GM21528 (cell line): ENCODE results near the gene MAMDC2.
A peak's percentile ranks its signal among the peaks of the same experiment; 100 is the strongest.

Experiments used
- ATAC-seq: cut with Tn5 transposase; IDR thresholded peaks from one replicate; pipeline ENCODE4 v1.9.1; 2021; ENCODE audit warnings: mild to moderate bottlenecking, moderate library complexity; ENCODE audit not compliant: unreplicated experiment, low FRiP score

The MAMDC2 gene

DNA sequence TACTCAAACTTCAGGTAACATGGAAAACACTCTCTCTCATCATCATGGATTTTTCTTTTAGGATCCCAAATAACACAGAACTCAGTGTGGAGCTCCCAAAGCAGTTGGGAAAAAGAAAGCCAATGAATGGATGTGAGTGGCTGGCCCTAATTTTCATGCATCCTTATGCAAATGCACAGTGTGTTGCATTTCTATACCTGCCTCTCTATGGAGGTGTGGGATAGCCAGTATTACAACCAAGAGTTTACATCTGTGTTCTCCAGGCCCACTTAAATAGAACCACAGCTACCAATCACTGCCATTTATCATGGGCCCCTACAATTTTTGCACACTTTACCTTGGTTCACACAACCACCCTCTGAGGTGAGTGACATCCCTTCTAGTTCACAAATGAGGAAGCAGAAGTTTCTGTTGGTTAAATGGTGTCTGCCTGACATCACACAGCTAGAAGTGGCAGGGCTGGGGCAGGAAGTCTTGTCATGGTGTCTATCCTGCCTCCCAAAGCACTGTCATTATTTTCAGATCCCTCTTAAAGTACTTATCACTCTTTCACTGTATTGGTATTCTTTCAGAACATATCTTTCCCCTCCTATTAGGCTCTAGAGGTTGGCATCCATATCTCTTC lies 17.3 kb downstream of the MAMDC2 start:
- ATAC-seq = peak; percentile 99

DNA sequence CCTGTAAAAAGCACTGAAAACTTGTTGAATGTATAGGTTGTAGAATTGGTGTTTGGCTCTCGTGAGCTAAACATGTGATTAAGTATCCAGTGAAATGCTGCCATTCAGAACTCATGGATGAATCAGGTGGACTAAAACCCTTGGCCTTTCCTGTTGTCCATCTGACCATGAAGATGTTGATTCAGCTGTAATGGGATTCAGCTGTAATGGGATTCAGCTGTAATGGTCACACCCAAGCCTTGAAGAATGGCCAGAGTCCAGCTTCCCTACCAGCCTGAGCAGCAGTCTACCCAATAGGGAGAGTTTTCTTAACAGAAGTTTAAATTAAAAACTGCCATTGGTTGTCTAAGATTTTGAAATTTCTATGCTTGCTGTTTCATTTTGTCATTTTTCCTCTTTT lies 18.1 kb downstream of the MAMDC2 start:
- ATAC-seq = no peak

DNA sequence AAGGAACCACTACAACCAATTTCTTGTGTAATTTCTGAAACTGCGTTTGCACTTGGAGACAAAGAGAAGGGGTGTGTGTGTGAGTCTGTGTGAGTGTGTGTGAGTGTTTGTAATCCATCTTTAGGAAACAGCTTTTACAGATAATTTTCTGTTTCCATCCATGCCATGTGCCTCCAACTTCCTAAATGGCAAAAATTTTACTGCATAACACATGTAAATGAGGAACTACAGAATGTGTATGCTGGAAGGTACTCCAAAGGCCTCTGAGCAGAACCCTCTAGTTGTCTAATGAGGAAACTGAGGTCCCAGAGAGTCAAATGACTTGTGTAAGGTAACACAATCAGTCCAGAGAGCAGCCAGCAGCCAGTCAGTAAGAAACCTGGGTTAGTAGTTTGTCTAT lies 20.8 kb downstream of the MAMDC2 start:
- ATAC-seq = no peak

DNA sequence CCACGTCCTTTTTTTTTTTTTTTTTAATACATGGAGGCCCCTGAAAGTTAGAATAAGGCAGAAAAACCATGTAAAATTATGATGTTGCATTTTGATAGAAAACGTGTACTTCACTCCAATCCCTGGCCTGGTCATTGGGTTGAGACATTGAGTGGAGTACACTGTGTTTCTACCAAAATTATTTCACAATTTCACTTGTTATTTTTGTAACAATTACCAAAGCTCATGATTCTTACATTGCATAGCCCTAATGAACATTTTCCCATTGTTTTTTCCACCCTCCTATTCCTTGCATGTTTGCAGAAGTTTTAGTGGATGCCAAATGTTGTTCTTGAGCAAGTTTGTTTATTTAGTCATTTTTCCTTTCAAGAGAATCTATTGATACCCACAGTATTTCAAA lies 21.9 kb downstream of the MAMDC2 start:
- ATAC-seq = no peak

DNA sequence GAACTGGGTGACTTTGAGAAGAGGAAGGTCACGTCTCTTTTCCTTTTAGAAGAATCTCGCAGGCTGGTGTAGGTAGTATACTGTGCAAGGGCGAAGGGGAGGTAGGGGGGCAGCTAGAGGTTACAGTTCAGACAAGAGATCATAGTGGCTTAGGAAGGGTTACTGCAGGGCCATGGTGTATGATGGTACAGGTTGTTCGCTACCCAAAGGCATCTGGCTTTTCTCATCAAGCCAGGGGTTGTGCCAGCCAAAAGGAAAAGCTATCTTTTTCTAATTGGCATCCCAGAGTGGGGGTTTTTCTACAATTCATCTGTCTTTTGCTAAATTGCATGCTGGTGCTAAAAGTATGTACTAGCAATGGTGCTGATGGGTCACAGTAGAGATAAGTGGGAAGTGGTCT lies 22.8 kb downstream of the MAMDC2 start:
- no peak for ATAC-seq

DNA sequence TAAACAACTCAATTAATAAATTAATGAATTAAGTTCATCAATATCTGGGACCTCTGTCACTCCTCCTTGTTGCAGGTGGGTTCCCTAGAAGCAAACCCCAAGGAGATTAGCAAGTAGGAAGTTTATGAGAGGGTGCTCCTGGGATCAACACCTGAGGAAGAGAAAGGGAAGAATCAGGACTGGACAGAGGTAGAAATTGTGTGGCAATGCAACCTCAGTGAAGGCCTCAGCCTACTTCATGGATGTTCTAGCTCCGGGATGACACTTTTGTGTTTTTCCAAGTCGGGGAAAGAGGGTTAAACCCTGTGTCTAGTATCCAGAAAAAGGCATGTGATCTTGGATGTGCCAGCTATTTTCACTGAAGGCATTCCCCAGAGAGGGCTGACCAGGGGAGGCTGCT lies 23.2 kb downstream of the MAMDC2 start:
- ATAC-seq = no peak

DNA sequence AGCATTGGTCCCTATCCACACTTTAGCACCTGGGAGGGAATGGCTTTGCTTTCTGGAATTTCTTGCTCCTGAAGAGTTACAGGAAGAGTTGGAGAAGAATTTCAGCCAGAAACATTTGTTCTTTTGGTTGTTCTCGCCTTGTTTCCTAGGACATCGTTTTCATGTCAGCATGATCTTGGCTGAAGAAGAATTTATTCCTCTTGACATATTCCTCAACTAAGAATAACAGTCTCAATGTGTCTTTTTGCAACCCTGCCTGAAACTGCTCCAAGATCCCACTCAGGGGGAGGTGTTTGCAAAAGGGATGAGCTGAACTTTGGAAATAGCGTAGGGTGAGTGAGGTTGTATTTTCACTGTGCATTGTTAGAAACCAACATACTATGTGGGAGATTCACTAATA lies 26.1 kb downstream of the MAMDC2 start:
- ATAC-seq = no peak

DNA sequence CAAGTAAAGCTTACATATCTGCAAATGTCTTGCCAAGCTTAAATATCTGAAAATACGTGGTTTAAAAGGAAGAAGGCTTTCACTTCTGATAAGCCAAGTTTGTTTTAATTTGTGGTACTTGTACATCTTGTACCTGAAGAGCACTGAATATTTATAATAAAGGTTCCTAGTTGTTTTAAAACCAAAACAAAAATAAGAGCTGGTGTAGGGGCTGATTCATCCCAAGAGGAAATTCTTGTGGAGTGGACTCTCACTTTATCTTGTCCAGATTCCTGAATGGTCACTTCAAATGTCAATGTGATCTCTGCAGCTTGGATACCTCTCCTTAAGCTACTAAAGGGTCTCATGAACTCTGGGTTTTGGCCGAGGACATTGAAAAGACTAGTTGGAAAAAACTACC lies 29.5 kb downstream of the MAMDC2 start:
- ATAC-seq = no peak

DNA sequence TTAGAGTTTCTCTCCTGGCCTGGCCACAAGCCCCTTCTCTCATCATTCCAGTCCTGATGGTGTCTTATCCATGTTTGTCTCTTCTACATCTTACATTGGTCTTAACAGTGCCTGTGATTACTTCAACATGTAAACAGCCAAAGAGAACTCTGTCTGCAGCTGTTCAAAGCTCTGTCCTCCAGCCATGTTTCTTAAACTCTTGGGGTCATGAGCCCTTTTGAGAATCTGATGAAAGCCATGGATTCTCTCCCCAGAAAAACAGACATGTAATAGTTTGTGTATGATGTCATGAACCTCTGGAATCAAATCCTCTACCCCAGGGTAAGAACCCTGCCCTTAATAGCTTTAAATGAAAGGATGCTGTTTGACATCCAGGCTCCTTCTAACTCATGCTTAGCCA lies 30.1 kb downstream of the MAMDC2 start:
- ATAC-seq = no peak

DNA sequence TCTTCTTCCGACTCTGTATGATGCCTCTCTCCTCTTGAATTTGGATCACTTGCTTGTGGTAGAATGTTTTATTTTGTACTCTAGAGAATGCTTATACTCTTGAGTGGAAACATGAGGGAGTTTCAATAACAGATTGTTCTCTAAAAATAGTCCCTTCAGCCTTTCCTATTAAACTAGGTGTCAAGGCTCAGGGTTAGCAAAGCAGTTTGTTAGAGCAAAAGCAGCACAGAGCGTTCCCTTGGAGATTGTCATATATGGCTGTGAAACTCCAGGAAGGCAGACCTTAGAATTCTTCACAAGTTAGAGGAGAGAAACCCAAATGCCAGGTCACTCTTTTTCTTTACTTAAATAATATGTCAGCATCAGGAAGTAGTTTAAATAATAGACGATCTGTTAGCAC lies 33.0 kb downstream of the MAMDC2 start:
- ATAC-seq = no peak

DNA sequence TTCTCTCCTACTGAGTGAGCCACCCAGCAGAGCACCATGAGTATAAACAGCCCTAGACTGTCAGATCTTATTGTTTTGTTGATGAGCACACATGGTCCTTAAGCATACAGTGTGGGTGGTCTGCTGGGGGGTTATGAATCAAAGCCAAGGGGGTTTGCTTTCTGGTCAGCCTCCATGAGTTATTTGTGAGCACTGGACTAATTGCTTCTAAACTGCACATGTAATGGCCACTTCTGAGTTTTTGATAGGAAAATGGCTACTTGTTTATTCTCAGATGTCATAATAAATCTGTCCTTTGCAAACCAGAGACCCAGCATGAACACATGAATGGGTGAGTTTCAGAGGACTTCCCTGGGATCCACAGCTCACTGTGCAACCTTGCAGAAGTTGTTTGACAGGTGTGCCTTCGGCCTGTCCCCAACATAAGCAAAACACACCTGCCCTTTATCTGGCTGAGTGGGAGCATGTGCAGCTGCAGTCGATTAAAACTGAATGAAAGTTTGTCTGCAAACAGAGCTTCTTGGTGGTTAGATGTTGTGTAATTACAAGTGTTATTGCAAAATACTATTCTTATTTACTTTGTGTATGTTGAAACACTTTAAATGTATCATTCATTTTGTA lies 35.9 kb downstream of the MAMDC2 start:
- ATAC-seq = no peak

DNA sequence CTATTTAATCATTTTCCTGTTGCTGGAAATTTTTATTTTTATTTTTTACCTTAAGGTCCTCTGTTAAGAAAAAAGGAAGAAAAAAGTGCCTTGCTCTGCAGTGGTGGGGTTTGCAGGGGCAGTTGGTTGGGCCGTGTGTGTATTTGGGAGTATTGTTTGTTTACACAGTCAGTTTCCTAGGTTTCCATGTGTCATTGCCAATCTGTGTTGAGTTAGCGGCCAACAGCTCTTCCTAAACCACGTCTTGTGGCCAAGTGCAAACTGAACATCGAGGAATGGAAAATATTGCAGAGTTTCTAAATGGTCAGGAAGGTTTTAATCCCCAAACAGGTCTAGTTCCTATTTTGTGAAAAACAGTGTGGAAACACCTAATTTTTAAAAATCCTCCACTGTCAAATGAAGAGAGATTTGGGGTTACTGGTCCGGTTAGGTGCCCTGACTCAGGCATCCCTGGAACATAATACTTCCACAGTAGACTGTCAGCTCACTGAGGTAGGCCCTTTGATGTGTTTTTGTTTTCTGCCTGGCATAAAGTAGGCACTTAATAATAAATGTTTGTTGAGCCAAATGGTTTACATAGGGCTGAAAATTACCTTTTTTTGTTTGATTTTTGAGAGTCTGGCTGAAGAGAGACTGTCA lies 37.0 kb downstream of the MAMDC2 start:
- no peak for ATAC-seq

DNA sequence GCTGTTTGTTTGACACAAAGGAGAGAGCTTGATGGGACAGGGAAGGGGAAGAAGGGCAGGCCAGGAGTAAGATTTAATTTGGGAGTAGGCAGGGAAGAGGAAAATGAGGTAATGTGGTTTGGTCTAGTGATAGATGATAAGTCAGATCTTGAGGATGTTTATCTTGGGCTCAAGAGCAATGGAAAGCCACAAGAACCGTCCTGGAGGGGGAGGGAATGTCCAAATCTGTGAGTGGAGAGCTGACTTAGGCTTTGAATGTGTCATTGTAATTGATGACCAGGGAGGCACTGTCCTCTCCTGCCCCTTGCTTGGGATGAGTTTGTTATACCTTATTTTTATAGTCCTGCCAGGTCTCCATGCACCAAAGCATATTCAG lies 37.5 kb downstream of the MAMDC2 start:
- ATAC-seq = no peak

DNA sequence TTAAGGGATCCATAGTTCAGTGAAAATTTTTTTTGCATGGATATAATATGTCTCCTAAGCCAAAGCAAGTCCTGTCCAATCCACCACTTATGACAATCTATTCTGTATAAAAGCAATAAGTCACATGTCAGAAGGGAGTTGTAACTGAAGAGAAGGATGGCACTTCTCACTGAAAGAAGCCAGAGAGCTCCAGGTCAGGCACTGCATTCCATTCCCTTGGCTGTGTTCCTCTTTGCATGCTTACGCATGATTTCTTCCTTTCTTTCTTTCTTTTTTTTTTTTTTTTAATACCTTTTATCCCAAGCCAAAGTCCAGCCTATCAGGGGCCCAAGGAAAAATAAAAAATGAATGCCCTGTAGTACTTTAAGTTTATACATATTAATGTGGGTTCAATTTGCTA lies 39.8 kb downstream of the MAMDC2 start:
- no peak for ATAC-seq

DNA sequence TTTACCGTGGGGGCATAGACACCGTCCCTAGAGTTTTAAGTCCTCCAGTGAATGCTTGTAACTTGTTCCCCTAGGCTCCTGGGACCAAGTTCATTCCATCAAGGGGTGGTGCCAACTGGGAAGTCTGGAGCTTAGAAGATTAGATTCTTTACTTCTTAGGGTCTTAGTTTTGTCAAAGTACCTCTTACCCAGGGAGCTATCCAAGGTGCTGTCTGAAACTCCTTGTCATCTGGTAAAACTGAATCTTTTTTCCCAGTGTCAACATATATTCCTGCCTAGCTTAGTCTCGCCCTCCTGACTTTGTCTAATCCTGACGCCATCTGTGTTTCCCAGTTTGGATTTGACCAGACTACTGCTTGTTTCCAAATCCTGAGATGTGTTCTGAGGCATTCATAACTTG lies 41.6 kb downstream of the MAMDC2 start:
- ATAC-seq = no peak

DNA sequence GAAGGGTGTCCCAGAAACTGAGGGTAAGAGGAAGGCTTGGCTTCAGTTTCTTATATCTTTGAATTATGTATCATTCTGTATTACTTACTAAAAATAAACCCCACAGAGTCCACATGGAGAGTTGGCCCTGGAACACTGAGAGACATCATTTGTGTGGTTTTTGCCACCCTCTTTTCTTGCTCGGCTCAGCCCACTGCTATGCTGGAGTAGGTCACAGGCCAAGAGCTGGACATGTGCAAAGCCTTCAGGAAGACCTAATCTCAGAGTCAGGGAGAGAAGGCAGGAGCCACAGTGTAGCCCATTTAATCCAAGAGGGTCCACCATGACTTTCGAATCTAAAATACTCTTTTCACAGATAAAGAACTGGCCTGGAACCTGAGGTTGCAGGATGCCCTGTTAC lies 47.5 kb downstream of the MAMDC2 start:
- no peak for ATAC-seq

DNA sequence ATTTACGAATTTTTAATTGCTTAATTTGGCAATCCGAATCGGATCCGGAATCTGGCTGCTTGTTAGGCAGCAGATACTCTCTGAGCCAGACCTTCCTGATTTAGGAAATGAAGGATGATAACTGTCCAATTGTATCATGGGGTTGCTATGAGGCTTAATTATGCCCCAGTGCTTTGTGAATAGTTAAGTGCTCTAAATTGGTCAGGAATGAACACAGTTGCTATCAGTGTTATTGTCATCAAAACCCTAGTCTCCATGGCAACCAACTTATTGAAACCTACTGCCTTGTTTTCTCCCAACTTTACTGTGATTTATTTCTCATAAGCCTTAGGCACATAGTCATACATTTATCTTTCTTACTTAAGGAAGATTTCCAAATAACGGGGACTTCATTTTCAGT lies 47.9 kb downstream of the MAMDC2 start:
- ATAC-seq = no peak

DNA sequence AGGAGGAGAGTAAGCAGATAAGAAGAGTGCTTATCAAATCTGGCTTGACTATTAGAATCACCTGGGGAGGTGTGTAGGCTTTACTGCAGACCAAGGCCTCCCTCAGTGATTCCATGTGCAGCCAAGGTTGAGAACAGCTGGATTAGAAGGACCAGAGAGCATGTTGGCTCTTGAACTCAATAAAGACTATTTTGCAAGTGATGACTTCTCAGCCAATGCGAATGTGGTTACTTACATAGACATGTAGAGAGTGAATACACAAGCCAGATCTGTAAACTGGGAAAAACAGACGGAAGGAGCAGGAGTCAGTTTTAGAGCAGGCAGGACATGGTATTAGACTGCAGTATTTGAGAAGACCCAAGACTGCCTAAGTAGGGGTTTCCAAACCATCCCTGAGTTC lies 48.5 kb downstream of the MAMDC2 start:
- ATAC-seq = no peak

DNA sequence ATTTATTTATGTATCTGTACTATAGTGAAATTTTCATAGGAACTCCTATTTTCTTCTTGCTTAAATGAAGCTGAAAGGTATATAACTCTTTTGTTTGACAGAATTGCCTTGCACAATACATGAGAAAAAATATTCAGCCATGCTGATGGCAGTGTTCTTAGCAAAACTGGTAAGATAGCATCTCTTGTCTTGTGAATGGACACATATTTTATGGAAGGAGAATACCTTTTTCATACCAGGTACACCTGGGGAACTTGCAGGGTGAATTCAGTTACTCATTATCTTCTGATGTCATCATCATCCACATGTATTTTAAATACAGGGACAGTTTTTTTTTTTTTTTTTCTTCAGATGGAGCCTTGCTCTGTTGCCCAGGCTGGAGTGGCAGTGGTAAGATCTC lies 49.4 kb downstream of the MAMDC2 start:
- ATAC-seq = no peak

DNA sequence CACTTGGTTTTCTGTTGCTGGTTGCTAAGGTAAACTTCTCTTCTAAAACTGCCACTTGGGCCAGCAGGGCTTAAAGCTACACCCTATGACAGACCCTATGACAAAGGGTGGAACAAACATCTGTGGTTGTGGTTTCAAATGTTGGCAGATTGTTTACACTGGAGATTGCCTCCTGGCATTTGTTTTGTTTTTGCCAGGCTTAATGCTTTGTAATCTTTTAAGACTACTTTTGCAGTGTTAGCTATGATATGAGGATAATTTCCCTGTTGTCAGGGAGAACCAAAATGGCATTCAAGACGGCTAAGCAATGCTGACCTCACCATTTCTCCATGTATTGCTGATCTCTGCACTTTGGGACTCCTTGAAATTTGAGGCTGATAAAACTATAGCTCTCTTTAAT lies 50.3 kb downstream of the MAMDC2 start:
- no peak for ATAC-seq

DNA sequence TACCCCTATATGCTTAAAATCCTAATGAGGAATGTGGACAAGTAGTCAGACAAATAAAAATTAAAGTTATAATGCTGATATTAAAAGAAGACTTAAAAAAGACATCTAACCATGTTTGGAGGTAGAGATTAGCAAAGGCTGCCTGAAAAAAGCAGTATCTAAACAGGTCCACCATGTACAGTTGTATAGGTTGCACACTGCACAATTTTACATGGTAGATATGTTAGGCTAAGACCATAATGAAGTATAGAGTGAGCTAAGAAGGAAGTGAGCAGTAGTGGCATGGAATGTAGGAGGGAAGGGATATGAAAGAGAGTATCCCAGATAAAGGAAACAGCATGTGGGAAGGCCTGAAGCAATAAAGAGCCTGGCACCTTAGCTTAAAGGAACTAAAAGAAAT lies 51.1 kb downstream of the MAMDC2 start:
- no peak for ATAC-seq

DNA sequence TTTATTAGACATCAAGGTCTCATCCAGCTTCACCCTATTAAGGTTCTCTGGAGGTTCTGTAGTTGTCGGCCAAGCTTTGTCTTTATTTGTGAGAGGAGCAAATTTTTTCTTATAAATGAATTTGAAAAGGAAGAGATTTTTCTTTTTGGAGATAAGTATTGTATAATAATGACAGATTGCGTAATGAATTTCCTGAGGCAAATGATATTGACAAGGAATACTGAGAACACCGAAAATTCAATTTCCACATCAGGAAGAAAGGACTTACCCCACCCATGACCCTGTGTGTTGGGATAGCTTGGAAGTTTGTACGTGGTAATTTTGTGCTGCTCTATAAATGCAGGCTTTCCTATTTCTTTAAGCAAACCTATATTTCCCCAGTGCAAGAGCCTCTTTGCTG lies 53.5 kb downstream of the MAMDC2 start:
- ATAC-seq = no peak
